Urothelium cell line (cell line): ENCODE measurements around the gene P2RY8.
"Not testable (repeated sequence)": the region's sequence is repeated elsewhere in the genome, so short reads cannot be mapped to it uniquely, and the experiment has no call there.

ENCODE experiments used
- DNase-seq: peaks from one replicate; pipeline ENCODE4 v3.0.0; 2011; ENCODE audit warnings: low spot score, mixed read lengths
- FAIRE-seq: peaks from 2 replicates; lab custom pipeline; 2011; peaks lifted over from hg19 to GRCh38; lab: Jason Lieb, UNC

P2RY8 gene

GRCh38 chrX:1537031-1537715 lies at the start of gene P2RY8:
TSS of gene P2RY8 (minus strand) at chrX:1537185. CDS start at chrX:1466558, 70,627 bp downstream.
- FAIRE-seq: no peak
- peak; percentile 12 for DNase-seq

GRCh38 chrX:1584237-1585011 lies 47.4 kb upstream of the P2RY8 start:
- DNase-seq (no peak), FAIRE-seq (no peak)

GRCh38 chrX:1582686-1583437 lies 45.9 kb upstream of the P2RY8 start:
- FAIRE-seq (no peak), DNase-seq (peak; percentile 21)

- FAIRE-seq (no peak), DNase-seq (peak; percentile 9)
Observed at GRCh38 chrX:1581132-1581531, 44.1 kb upstream of the P2RY8 start.

- FAIRE-seq: no peak
- no peak for DNase-seq
Observed at GRCh38 chrX:1578511-1579173, 41.7 kb upstream of the P2RY8 start.

- DNase-seq (no peak), FAIRE-seq (no peak)
Observed at GRCh38 chrX:1577845-1578244, 40.9 kb upstream of the P2RY8 start.

GRCh38 chrX:1576201-1576992 lies 39.4 kb upstream of the P2RY8 start:
- no peak for DNase-seq
- no peak for FAIRE-seq

- not testable (repeated sequence) for FAIRE-seq
Observed at GRCh38 chrX:1574181-1574580, 37.2 kb upstream of the P2RY8 start.

GRCh38 chrX:1564750-1565683 lies 28.0 kb upstream of the P2RY8 start:
- no peak for DNase-seq
- FAIRE-seq: no peak

More at GRCh38 chrX:1574181-1574580, 37.2 kb upstream of the P2RY8 start:
- DNase-seq: not testable (repeated sequence)

- not testable (repeated sequence) for FAIRE-seq, DNase-seq
Observed at GRCh38 chrX:1564077-1564476, 27.1 kb upstream of the P2RY8 start.

GRCh38 chrX:1561164-1561563 lies 24.2 kb upstream of the P2RY8 start:
- FAIRE-seq: no peak

GRCh38 chrX:1558761-1559468 lies 21.9 kb upstream of the P2RY8 start:
- FAIRE-seq (no peak), DNase-seq (no peak)

More at GRCh38 chrX:1561164-1561563, 24.2 kb upstream of the P2RY8 start:
- DNase-seq: no peak

- not testable (repeated sequence) for FAIRE-seq, DNase-seq
Observed at GRCh38 chrX:1557442-1557841, 20.5 kb upstream of the P2RY8 start.

GRCh38 chrX:1555370-1555769 lies 18.4 kb upstream of the P2RY8 start:
- DNase-seq: no peak
- no peak for FAIRE-seq

- FAIRE-seq (no peak), DNase-seq (no peak)
Observed at GRCh38 chrX:1554469-1555210, 17.7 kb upstream of the P2RY8 start.

- DNase-seq: no peak
- FAIRE-seq: no peak
Observed at GRCh38 chrX:1551959-1552546, 15.1 kb upstream of the P2RY8 start.

- DNase-seq: no peak
Observed at GRCh38 chrX:1546691-1547251, 9.8 kb upstream of the P2RY8 start.

More at GRCh38 chrX:1546691-1547251, 9.8 kb upstream of the P2RY8 start:
- FAIRE-seq: no peak
